Panc1 (cell line): ENCODE results near the gene POLR3A.

Experiments used
- POLR2AphosphoS5 ChIP-seq: IDR thresholded peaks from 2 replicates; pipeline ENCODE4 v1.6.1; 2012; ENCODE audit warnings: mild to moderate bottlenecking, low read depth, low read length, moderate library complexity
- REST ChIP-seq, 2 experiments: IDR thresholded peaks; 2 replicates each; pipeline ENCODE4 v1.6.1; 2011 to 2012; ENCODE audit warnings: low read depth in 2 of 2, control low read depth in 1 of 2, low read length in 1 of 2, mild to moderate bottlenecking in 1 of 2, moderate library complexity in 1 of 2; ENCODE audit not compliant: insufficient read depth in 1 of 2
- TCF7L2 ChIP-seq: IDR thresholded peaks from 2 replicates; pipeline ENCODE4 v1.6.1; 2011; ENCODE audit warnings: mild to moderate bottlenecking, low read depth, low read length, inconsistent platforms
- TF ChIP-seq, protein P1 (sequence below): fragments of 450-650 bp; IDR thresholded peaks from 2 replicates; pipeline ENCODE4 v1.5.1; 2017; ENCODE audit warnings: mild to moderate bottlenecking

DNA sequence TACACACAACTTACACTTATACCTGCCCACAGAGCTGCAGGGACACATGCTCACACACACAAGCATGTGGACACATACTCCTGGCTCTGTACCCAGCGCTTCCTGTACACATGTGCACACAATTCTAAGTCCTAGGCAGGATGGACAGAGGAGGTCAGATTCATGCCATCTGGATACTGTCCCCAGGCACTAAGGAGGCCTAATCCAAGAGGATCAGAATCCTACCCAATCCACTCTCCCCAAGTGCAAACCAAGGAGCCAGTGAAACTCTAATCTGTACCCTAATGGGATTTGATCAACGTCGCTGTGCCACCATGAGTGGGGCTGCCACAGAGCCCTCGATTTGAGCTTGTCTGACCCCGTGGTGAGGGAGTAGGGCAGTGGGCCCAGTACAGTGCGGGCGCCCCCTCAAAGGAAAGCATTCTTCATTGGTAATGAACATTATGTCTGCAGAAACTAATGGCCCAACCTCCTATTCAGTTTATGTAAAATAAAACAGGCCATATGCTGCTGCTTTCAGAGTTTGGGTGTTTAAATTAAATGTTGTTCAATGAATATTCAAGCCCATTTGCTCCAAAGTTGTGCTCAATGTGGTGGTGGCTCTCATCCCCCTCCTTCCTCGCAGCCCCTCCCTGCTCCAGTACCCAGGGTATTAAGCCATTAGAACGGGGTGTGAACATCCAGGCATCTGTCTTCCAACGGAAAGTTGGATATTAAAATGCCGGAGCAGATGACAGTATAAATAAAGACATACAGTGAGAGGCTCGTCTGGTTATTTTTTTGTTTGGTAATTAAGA lies 30.8 kb upstream of the POLR3A start:
- TF ChIP-seq, protein P1, sequence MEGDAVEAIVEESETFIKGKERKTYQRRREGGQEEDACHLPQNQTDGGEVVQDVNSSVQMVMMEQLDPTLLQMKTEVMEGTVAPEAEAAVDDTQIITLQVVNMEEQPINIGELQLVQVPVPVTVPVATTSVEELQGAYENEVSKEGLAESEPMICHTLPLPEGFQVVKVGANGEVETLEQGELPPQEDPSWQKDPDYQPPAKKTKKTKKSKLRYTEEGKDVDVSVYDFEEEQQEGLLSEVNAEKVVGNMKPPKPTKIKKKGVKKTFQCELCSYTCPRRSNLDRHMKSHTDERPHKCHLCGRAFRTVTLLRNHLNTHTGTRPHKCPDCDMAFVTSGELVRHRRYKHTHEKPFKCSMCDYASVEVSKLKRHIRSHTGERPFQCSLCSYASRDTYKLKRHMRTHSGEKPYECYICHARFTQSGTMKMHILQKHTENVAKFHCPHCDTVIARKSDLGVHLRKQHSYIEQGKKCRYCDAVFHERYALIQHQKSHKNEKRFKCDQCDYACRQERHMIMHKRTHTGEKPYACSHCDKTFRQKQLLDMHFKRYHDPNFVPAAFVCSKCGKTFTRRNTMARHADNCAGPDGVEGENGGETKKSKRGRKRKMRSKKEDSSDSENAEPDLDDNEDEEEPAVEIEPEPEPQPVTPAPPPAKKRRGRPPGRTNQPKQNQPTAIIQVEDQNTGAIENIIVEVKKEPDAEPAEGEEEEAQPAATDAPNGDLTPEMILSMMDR, result no peak
- TF ChIP-seq POLR2AphosphoS5 (no peak), REST (IDR thresholded peaks at IDR 0.05; ENCODE audit: insufficient read depth in 1 of 2, low read depth in 2 of 2, low read length in 1 of 2) (no peak), TCF7L2 (no peak)
